SU-DHL-6 (cell line): Measurements from ENCODE around the gene CDC42EP4.

ENCODE experiments used
- EZH2phosphoT487 ChIP-seq: fragments of 200-600 bp; sonication (generic), shearing (Covaris generic); conservative IDR thresholded peaks from 2 replicates; pipeline ENCODE4 v1.6.1; 2018; ENCODE audit warnings: mild to moderate bottlenecking, antibody characterized with exemption, low read length, moderate library complexity, mixed read lengths
- TF ChIP-seq, protein P1 (sequence below): fragments of 200-600 bp; sonication (generic); IDR thresholded peaks from one replicate; pipeline ENCODE4 v1.5.1; 2017; ENCODE audit warnings: antibody characterized with exemption, mild to moderate bottlenecking, low read length, moderate library complexity; ENCODE audit not compliant: insufficient read depth, poor library complexity, severe bottlenecking

DNA sequence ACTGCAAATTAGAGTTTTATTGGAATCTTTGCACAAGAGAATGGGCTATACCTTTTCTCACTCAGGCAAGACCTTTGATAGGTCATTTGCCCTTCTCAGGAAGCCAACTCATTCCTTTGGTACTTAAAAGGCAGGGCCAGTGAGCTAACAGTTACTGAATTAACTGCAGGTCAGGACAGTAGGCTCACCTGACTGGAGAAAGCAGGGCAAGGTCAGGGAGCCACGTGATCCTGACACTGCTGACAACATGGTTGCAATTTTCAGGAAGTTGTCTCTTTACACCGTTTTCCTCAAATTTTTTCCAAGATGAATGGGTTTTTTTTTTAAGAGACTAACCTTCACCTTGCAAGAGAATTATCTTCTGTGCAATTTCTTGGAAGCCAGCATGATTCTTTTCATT, 71.2 kb downstream of the CDC42EP4 start:
- TF ChIP-seq, protein P1, sequence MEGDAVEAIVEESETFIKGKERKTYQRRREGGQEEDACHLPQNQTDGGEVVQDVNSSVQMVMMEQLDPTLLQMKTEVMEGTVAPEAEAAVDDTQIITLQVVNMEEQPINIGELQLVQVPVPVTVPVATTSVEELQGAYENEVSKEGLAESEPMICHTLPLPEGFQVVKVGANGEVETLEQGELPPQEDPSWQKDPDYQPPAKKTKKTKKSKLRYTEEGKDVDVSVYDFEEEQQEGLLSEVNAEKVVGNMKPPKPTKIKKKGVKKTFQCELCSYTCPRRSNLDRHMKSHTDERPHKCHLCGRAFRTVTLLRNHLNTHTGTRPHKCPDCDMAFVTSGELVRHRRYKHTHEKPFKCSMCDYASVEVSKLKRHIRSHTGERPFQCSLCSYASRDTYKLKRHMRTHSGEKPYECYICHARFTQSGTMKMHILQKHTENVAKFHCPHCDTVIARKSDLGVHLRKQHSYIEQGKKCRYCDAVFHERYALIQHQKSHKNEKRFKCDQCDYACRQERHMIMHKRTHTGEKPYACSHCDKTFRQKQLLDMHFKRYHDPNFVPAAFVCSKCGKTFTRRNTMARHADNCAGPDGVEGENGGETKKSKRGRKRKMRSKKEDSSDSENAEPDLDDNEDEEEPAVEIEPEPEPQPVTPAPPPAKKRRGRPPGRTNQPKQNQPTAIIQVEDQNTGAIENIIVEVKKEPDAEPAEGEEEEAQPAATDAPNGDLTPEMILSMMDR = no peak
- no peak for TF ChIP-seq EZH2phosphoT487
